ENCODE measurements around the gene CHCHD3. TPM values are rescaled to one million over a fixed set of nuclear protein-coding genes. Genes with fewer than 3 reads are reported as not detected.

The CHCHD3 gene
- total RNA-seq, 1 donor from 2014 or later, result 142 TPM

DNA sequence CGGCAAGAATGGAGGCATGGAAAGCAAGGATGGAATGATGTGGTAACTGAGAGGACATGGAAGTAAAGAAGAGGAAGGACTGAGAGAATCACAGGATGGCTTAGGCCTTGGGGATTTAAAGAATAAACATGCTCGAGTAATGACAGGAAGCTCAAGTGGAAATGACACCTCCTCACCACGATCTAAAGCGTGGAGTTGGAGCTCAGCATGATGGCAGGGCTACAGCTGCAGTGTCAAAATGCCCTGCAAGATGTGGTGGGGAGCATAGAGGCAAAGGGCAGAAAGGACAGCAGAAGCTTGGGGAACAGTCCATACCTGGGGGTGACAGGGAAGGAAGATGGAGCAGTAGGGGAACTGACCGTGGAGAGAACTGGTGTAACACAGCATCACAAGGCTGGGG, 276.1 kb downstream of the CHCHD3 start:
- no peak overlapping the region for H3K9ac ChIP-seq
- Mint-ChIP-seq H3K27me3 (ENCODE audit: insufficient read depth, low read depth) (no peaks in the 10 kb centered on the region), H3K36me3 (no peaks in the 10 kb centered on the region), H3K27ac (no peak overlapping the region), H3K4me1 (no peaks in the 10 kb centered on the region), H3K9me3 (no peaks in the 10 kb centered on the region), H3K4me3 (no peak overlapping the region)
- no peak overlapping the region for H3K4me2 ChIP-seq
- H2AFZ ChIP-seq (replicated peaks), result no peak overlapping the region
- H3K4me1 ChIP-seq, result peaks cover 4% of the 10 kb centered on the region
- no peak overlapping the region for H3K27ac ChIP-seq
- TF ChIP-seq, protein P1, sequence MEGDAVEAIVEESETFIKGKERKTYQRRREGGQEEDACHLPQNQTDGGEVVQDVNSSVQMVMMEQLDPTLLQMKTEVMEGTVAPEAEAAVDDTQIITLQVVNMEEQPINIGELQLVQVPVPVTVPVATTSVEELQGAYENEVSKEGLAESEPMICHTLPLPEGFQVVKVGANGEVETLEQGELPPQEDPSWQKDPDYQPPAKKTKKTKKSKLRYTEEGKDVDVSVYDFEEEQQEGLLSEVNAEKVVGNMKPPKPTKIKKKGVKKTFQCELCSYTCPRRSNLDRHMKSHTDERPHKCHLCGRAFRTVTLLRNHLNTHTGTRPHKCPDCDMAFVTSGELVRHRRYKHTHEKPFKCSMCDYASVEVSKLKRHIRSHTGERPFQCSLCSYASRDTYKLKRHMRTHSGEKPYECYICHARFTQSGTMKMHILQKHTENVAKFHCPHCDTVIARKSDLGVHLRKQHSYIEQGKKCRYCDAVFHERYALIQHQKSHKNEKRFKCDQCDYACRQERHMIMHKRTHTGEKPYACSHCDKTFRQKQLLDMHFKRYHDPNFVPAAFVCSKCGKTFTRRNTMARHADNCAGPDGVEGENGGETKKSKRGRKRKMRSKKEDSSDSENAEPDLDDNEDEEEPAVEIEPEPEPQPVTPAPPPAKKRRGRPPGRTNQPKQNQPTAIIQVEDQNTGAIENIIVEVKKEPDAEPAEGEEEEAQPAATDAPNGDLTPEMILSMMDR (IDR thresholded peaks at IDR 0.05), result no peak
- TF ChIP-seq EZH2 (IDR thresholded peaks at IDR 0.05) (no peak), EZH2phosphoT487 (IDR thresholded peaks at IDR 0.05) (no peak)
- H3K36me3 ChIP-seq, result no peaks in the 10 kb centered on the region
- no peak for DNase-seq (ENCODE audit: low spot score)
- peaks cover 2% of the 10 kb centered on the region for H3F3A ChIP-seq (ENCODE audit: low read depth)
- no peaks in the 10 kb centered on the region for H3K27me3 ChIP-seq
- H3K4me3 ChIP-seq, result no peak overlapping the region
- H3K9me3 ChIP-seq (ENCODE audit: low read depth), result no peaks in the 10 kb centered on the region
- no peaks in the 10 kb centered on the region for H4K20me1 ChIP-seq (ENCODE audit: low read depth)
- H3K79me2 ChIP-seq (ENCODE audit: low read depth), result no peaks in the 10 kb centered on the region

DNA sequence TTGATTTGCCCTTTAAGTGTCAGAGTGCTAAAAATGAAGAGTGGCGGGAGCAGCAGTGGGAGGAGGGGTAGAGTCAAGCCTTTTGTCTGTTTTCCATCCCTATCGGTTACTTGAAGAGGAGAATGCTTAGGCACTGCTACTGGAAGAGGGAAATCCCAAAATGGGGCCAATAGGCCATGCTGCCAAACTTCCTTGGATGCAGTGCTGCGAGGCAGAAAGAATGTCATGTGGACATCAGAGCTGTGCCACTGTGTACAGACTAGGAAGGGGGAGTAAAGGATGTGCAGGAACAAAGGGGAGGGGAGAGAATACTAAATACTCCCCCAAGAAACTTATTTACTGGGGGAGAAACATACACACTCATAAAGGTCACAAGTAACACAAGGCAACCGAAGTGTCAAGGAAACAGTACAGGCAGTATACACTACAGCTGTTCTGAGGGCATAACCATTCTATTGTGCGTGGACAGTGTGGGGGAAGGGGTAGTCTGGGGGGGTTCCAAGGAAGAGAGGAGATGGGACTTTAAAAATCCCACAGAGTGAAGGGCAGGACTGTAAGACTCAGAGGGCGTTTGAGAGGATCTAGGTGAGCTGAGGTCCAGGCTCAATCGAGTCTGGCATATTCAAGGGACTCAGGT, 276.9 kb downstream of the CHCHD3 start:
- Mint-ChIP-seq H3K27ac (no peak overlapping the region), H3K36me3 (no peaks in the 10 kb centered on the region), H3K9me3 (no peaks in the 10 kb centered on the region), H3K4me1 (no peaks in the 10 kb centered on the region), H3K4me3 (no peak overlapping the region), H3K27me3 (ENCODE audit: insufficient read depth, low read depth) (no peaks in the 10 kb centered on the region)
- Histone ChIP-seq H3K4me1 (peaks cover 4% of the 10 kb centered on the region), H3K9ac (no peak overlapping the region), H3K27ac (no peak overlapping the region), H3K4me2 (no peak overlapping the region), H2AFZ (replicated peaks) (no peak overlapping the region), H3K36me3 (no peaks in the 10 kb centered on the region), H3K4me3 (no peak overlapping the region), H3K79me2 (ENCODE audit: low read depth) (no peaks in the 10 kb centered on the region), H3F3A (ENCODE audit: low read depth) (peaks cover 2% of the 10 kb centered on the region), H4K20me1 (ENCODE audit: low read depth) (no peaks in the 10 kb centered on the region), H3K9me3 (ENCODE audit: low read depth) (no peaks in the 10 kb centered on the region), H3K27me3 (no peaks in the 10 kb centered on the region)
- TF ChIP-seq EZH2phosphoT487 (IDR thresholded peaks at IDR 0.05) (no peak), EZH2 (IDR thresholded peaks at IDR 0.05) (no peak)
- TF ChIP-seq, protein P1 (IDR thresholded peaks at IDR 0.05), result no peak
- no peak for DNase-seq (ENCODE audit: low spot score)

DNA sequence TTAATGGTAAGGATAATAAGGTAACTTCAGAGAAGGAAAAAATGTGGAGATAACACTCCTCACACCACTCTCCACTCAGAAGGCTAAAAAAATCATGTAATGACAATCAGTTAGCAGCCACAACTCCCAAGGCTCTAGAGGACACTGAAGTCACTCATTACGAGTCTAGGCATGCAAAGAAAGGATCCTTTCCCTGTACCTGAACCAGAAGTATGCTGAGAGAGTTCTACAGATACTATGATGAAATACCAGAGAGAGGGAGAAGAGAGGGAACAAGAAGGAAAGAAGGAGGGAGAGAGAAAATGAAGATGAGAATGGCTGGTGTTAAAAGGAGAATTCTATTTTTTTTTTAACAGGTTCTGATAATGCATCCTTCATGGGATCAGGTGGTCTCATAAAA, 281.4 kb downstream of the CHCHD3 start:
- Histone ChIP-seq H3K4me2 (no peak overlapping the region), H3K79me2 (ENCODE audit: low read depth) (no peaks in the 10 kb centered on the region), H3K4me3 (no peak overlapping the region), H3K9me3 (ENCODE audit: low read depth) (no peaks in the 10 kb centered on the region), H3K36me3 (no peaks in the 10 kb centered on the region), H3K27ac (no peak overlapping the region), H3F3A (ENCODE audit: low read depth) (no peaks in the 10 kb centered on the region), H4K20me1 (ENCODE audit: low read depth) (no peaks in the 10 kb centered on the region), H3K9ac (no peak overlapping the region), H3K4me1 (no peaks in the 10 kb centered on the region), H2AFZ (replicated peaks) (no peak overlapping the region), H3K27me3 (no peaks in the 10 kb centered on the region)
- no peaks in the 10 kb centered on the region for H3K27me3 Mint-ChIP-seq (ENCODE audit: insufficient read depth, low read depth)
- TF ChIP-seq, protein P1 (IDR thresholded peaks at IDR 0.05), result no peak
- no peak for TF ChIP-seq EZH2phosphoT487 (IDR thresholded peaks at IDR 0.05)
- no peak for TF ChIP-seq EZH2 (IDR thresholded peaks at IDR 0.05)
- no peak for DNase-seq (ENCODE audit: low spot score)
- H3K27ac Mint-ChIP-seq, result no peak overlapping the region
- no peak overlapping the region for H3K4me3 Mint-ChIP-seq
- H3K4me1 Mint-ChIP-seq, result peaks cover 2% of the 10 kb centered on the region
- no peaks in the 10 kb centered on the region for H3K9me3 Mint-ChIP-seq
- H3K36me3 Mint-ChIP-seq, result peaks cover 4% of the 10 kb centered on the region
